ENCODE data around the gene SMAD9.
A peak's percentile ranks its signal among the peaks of the same experiment; 100 is the strongest.
"Not testable (repeated sequence)": the region's sequence is repeated elsewhere in the genome, so short reads cannot be mapped to it uniquely, and the experiment has no call there.

The SMAD9 gene

GRCh38 chr13:36912369-36912768, 7.7 kb downstream of the SMAD9 start:
- DNase-seq (ENCODE audit: low read depth in 2 of 2) = no peak

GRCh38 chr13:36910545-36910944, 9.5 kb downstream of the SMAD9 start:
- DNase-seq (ENCODE audit: low read depth in 2 of 2) = no peak

- DNase-seq (ENCODE audit: low read depth in 2 of 2) = no peak
Observed at GRCh38 chr13:36907821-36908220, 12.2 kb downstream of the SMAD9 start.

GRCh38 chr13:36907266-36907665, 12.8 kb downstream of the SMAD9 start:
- DNase-seq (ENCODE audit: low read depth in 2 of 2) = no peak

GRCh38 chr13:36905944-36906343, 14.1 kb downstream of the SMAD9 start:
- no peak for DNase-seq (ENCODE audit: low read depth in 2 of 2)

GRCh38 chr13:36903925-36904595, 16.0 kb downstream of the SMAD9 start:
- DNase-seq (ENCODE audit: low read depth in 2 of 2) = no peak

- DNase-seq (ENCODE audit: low read depth in 2 of 2) = no peak
Observed at GRCh38 chr13:36897054-36897616, 22.9 kb downstream of the SMAD9 start.

GRCh38 chr13:36891752-36892151, 28.3 kb downstream of the SMAD9 start:
- peak; percentile 32 to 33 for DNase-seq (ENCODE audit: low read depth in 2 of 2)

- no peak for DNase-seq (ENCODE audit: low read depth in 2 of 2)
Observed at GRCh38 chr13:36888645-36889044, 31.4 kb downstream of the SMAD9 start.

- DNase-seq (ENCODE audit: low read depth in 2 of 2) = no peak
Observed at GRCh38 chr13:36887758-36888521, 32.1 kb downstream of the SMAD9 start.

GRCh38 chr13:36885901-36886300, 34.1 kb downstream of the SMAD9 start:
- no peak for DNase-seq (ENCODE audit: low read depth in 2 of 2)

GRCh38 chr13:36884235-36884634, 35.8 kb downstream of the SMAD9 start:
- DNase-seq (ENCODE audit: low read depth in 2 of 2) = no peak

- DNase-seq (ENCODE audit: low read depth in 2 of 2) = no peak
Observed at GRCh38 chr13:36883824-36884223, 36.2 kb downstream of the SMAD9 start.

GRCh38 chr13:36883392-36883791, 36.6 kb downstream of the SMAD9 start:
- not testable (repeated sequence) for DNase-seq (ENCODE audit: low read depth in 2 of 2)

- DNase-seq (ENCODE audit: low read depth in 2 of 2) = no peak
Observed at GRCh38 chr13:36882829-36883390, 37.1 kb downstream of the SMAD9 start.

GRCh38 chr13:36880961-36881360, 39.1 kb downstream of the SMAD9 start:
- DNase-seq (ENCODE audit: low read depth in 2 of 2) = no peak

- no peak for DNase-seq (ENCODE audit: low read depth in 2 of 2)
Observed at GRCh38 chr13:36879218-36879938, 40.7 kb downstream of the SMAD9 start.

GRCh38 chr13:36875961-36876360, 44.1 kb downstream of the SMAD9 start:
- DNase-seq (ENCODE audit: low read depth in 2 of 2) = no peak

- DNase-seq (ENCODE audit: low read depth in 2 of 2) = no peak
Observed at GRCh38 chr13:36875431-36875830, 44.6 kb downstream of the SMAD9 start.

- no peak for DNase-seq (ENCODE audit: low read depth in 2 of 2)
Observed at GRCh38 chr13:36872621-36873020, 47.4 kb downstream of the SMAD9 start.

GRCh38 chr13:36870050-36870692, 49.9 kb downstream of the SMAD9 start:
- DNase-seq (ENCODE audit: low read depth in 2 of 2) = no peak

- DNase-seq (ENCODE audit: low read depth in 2 of 2) = no peak
Observed at GRCh38 chr13:36866232-36866631, 53.8 kb downstream of the SMAD9 start.

Data from fibroblast of skin of left quadriceps (primary cell).